NCI-H128 (cell line): ENCODE data around the gene NSD2.
A peak's percentile ranks its signal among the peaks of the same experiment; 100 is the strongest.

ENCODE experiments used
- DNase-seq: peaks from one replicate; lab custom pipeline; 2025; ENCODE audit not compliant: unreplicated experiment; lab: John Stamatoyannopoulos, UW

NSD2 gene

DNA sequence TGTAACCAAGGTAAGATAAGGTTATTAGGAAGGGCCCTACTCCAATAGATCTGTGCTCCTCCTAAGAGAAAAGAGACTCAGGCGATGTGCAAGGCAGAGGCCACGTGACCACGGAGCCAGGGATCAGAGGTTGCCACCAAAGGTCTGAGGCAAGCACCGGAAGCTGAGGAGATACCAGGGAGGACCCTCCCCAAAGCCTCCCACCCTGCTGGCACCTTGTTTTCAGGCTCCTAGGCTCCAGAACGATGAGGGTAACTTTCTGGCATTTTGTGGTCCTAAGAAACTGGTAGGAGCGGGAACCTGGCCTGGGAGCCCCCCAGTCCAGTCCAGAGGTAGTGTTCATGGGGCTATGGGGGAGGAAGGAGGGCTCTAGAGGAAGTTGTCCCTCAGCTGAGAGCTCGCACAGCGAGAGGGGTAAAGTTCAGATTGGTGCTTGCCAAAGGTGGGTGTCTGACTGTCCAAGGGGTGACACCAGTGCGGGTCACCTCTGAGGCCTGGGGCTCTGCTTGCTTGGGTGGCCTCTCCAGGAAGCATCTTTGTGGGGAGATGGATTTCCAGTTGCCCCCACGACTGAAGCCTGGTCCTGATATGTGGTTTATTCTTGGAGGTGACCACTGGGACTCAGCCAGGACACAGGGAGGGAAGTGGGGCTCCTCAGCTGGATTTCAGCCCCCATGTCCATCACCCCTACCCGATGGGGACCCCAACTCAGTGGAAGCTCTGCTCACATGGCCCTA lies 7.7 kb upstream of the NSD2 start:
- no peak for DNase-seq

DNA sequence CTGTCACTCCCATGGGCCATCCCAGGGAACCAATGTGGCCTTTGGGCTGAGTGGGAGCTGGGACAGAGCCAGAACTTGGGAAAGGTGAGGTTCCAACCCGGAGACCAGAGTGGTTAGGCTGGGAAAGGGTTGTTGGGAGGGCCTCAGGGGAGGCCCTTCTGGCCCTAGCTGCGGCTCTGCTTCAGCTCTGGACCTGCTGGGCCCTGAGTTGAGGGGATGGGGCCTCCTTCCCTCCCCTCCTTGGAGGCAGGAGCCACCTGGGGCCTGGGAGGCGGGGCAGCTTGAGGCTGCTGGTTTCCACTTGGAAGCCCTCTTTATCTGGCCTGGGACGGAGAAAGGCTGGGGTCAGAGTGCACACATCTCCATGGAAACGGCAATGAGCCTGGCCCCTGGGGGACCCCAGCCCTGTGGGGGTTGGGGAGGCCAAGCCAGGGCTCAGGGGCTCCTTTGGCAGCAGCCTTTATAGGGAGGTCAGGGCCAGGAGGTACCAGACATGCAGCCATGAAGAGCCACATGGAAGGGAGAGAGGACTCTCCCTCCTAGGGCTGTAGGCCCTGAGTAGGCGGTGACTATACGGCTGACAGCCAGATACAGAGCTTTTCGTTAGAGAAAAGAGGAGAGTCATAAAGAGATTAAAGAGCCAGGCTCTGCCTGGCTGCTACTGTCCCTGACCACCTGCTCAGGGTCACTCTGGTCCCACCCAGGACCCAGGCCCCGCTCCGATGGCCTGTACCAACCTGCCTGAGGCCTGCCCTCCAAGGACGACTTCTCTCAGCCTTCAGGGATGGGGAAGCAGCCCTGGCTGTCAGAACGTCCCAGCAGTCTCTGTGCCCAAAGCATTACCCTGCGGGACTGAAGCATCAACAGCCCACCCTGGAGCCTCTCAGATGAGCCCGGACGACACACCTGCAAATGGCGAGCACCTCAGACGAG lies 6.9 kb upstream of the NSD2 start:
- DNase-seq, result no peak

DNA sequence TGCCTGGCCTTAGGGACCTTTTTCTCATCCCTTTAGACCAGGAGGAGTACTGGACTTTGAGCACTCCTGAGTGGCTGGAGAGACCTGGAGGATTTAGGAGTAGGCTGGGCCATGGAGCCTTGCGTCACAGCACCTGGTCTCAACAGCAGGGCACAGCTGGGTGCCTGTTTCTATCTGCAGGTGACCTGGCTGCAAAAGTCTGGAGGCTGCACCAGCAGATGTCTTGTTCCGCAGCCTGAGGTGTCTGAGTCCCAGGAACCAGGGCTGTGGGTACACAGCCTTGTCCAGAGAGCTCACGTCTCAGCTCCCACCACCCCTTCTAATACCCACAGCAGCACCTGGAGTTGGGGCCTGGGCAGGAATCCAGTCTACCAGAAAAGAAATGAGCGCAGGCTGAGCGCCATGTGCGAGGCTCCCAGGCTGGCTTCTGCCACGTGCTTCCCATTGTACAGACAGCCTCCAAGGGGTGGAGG lies 5.0 kb upstream of the NSD2 start:
- DNase-seq, result no peak

DNA sequence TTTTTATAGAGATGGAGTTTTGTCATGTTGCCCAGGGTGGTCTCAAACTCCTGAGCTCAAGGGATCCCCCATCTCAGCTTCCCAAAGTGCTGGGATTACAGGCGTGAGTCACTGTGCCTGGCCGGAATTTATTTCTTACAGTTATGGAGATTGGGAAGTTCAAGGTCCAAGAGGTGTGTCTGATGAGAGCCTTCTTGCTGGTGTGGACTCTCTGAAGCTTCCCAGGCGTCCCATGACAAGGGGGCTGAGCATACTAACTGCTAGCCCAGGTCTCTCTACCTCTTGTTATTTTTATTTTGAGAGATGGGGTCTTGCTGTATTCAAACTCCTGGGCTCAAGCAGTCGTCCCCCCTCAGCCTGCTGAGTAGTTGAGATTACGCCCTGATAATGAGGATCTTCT lies 2.9 kb upstream of the NSD2 start:
- no peak for DNase-seq

DNA sequence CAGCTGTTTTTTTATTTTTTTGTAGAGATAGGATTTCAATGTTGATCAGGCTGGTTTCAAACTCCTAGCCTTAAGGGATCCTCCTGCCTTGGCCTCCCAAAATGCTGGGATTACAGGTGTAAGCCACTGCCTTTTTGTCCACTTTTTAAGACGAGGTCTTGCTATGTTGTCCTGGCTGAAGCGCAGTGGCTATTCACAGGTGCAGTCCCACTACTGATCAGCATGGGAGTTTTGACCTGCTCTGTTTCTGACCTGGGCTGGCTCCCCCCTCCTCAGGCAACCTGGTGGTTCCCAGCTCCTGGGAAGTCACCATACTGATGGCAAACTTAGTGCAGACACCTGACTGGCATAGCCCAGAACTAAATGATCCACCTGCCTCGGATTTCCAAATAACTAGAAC lies 2.3 kb upstream of the NSD2 start:
- no peak for DNase-seq

DNA sequence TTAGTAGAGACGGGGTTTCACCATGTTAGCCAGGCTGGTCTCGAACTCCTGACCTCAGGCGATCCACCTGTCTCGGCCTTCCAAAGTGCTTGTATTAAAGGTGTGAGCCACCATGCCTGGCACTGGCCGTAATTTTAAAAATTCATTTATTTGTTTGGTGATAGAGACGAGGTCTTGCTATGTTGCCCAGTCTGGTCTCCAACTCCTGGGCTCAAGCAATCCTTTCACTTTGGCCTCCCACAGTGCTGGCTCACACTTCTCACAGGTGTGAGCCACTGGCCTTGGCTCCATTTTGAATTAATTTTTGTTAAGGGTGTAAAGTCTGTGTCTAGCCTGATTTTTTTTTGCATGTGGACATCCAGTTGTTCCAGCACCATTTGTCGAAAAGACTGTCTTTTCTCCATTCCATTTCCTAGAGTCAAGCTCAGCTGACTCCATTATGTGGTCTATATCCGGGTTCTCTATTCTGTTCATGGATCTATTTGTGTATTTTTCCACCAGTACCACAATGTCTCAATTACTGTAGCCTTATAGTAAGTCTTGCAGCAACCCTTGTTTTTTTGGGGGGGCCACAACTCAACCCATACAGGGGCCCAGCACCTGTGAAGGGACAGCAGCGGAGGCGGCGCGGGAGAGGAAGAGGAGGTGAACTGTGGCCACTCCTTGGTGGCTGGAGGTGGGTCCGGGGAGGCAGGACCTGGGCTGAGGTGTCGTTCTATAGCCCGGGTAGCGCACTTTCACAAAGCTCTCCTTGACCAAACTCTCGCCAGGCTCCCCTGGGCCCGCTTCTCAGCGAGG lies 1.5 kb upstream of the NSD2 start:
- DNase-seq, result no peak

DNA sequence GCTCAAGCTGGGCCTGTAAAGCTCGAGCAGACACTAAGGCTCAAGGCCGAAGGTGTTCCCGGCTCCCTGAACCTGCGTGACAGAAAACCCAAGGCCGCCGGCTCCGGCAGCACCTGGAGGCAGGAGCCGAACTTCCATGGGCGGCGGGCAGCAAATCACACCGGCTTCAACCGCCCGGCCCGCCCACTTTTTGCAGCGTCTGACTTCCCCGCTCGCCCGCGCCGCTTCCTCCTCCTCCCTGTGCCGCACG lies 940 bp upstream of the NSD2 start:
- peak; percentile 32 for DNase-seq

DNA sequence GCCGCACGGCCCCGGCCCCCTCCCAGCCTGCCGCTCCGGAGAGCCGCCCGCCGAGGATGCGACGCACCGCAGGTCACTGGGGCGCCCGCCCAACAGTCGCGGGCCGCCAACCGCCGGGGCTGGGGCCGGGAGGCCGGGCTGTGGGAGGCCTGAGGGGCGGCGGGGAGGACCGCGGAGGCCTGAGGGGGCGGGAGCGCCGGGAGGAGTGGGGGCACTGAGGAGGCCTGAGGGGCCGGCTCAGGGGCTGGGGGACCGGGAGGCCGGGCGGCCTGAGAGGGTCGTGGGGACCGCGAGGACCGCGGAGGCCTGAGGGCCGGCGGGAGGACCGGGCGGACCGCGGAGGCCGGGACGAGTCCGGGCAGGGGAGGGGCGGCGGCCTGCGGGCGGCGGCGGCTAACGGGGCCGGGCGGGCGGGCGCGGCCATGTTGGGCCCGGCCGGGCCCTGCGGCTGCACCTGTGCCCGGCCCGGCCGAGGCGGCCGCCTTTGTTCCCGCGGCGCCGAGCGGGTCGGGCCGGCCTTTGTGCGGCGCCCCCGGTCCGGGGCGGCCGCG lies 353 bp downstream of the NSD2 start:
- no peak for DNase-seq

DNA sequence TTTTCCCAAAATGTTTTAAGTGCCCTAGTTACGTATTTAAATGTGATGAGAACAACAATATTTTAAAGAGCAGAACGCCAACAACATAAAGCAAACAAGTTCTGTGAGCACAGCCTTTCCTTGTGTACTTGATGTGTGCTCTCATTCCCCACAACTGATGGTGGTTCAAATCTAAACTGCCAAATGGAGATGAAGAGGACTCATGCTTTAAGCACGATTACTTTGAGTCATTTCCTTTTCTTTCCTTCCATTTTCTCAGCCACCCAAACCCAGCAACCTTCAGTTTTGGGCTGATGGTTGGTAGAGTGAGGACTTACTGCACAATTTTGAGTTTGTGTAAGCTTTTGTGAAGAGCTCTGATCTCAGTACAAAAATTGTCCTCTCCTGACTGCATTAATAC lies 1.7 kb downstream of the NSD2 start:
- no peak for DNase-seq

DNA sequence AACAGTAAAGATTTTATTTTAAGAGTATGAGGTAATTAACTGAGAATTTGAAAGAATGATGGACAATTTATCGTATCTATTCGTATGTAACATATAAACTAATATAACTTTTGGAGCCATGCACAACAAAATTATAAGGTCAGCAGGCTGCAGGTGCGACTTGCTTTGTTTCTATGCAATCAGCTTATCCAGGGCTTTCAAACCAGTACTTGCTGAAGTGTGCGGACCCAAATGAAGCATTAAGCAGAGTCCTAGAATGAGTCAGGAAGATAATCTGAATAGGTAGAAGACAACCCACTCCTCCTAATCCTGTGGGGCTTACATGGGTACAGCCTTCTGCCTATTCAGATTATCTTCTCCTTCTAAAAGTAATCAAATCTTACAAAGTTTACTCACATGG lies 2.1 kb downstream of the NSD2 start:
- DNase-seq, result no peak

DNA sequence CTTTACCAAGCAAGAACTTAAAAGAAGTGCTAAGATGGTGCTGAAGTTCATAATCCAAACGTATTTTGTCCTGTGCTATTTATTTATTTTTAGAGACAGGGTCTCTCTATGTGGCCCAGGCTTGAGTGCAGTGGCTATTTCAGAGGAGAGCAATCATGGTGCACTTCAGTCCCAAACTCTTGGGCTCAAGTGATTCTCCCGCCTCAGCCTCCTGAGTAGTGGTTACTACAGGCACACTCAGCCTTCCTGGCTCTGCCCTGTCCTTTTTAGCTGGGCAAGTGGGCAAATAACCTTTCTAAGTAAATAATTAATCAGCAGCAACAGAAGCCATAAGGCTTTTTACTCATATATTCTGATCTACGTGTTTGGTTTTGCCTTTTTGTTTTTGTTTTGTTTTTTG lies 2.6 kb downstream of the NSD2 start:
- DNase-seq, result no peak

DNA sequence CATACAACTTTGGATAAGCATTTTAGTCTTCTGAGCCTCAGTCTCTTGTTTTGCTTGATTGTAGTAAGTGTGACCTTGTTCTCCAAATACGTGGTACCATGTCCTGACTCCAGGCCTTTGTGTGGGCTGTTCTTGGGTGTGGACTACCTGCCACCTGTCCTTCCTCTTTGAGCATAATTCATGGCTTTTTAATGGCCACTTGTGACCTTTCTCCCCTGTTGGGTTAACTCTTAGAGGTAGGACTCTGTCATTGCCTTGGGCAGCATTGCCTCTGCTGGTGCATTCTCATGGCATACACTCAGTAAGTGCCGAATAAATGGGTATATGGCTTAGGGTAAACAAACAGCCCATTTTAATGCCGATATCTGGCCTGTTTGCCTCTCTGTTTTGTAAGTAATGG lies 3.0 kb downstream of the NSD2 start:
- DNase-seq, result no peak

DNA sequence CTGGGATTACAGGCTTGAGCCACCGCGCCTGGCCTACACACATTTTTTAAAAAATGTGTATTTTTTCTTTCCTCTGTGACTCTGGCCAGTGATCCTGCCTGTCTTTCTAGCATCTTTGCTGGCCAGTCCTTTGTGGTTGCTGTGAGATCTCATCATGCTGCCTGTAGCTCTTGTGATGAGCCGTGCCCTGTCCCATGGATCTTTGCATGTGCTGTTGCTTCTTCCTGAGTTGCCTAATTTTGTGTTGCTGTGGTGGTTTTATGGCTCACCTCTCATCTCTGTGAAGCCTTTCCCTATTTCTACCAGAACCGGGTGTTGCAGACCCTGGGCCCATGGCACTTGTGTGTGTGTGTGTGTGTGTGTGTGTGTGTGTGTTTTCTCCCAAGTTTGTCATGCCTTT lies 8.3 kb downstream of the NSD2 start:
- no peak for DNase-seq

DNA sequence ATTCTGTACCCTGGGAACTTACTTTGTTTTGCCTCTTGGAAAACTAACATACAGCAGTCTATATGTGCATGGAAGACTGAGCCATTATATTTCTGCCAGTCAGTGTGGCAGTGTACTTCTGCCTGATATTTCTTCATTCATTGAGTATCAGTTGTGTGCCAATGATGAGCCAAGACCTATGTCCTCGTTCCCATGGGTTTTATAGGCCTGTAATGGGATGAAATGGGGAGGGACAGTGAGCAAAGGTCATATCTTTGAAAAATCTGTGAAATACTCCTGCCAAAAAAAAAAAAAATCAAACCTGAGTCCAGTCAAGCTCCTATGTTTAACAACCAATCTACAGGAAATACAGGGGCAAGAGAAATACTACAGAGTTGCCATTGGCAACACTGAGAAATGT lies 9.1 kb downstream of the NSD2 start:
- no peak for DNase-seq

DNA sequence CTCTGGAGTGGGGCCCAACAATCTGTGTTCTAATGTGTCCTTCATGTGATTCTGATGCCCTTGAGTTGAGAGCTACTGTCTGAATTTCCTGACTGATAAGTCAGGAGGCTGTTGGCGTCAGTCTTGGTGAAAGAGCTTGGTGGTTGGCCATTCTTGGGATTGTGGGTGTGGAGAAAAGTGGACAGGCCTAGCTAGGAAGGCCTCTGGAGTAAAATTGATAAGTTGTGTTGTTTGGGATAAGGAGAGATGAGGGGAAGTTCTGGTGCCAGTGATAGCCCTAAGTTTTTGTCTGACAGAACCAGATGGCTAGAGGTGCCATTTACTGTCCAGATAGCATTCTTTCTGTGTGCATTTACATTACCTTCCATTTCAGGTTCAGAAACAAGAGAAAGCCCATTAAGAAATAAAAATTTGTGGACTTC lies 11.7 kb downstream of the NSD2 start:
- no peak for DNase-seq

DNA sequence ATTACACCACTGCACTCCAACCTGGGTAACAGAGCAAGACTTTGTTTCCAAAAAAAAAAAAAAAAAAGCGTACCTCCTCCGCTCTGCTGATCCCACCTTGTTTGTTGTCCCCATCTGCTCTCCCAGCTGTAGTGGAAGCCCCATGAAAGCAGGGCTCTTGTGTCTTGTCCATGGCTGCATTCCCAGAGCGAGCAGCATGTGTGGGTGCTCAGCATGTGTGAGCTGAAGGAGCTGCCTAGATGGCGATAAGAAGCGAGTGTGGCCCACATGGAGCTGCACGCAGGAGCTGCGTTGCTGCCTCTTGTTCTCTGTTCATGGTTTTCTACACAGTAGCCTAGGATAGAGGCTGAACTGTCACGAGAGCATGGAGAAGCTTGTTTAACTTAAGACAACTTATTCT lies 12.4 kb downstream of the NSD2 start:
- DNase-seq, result no peak

DNA sequence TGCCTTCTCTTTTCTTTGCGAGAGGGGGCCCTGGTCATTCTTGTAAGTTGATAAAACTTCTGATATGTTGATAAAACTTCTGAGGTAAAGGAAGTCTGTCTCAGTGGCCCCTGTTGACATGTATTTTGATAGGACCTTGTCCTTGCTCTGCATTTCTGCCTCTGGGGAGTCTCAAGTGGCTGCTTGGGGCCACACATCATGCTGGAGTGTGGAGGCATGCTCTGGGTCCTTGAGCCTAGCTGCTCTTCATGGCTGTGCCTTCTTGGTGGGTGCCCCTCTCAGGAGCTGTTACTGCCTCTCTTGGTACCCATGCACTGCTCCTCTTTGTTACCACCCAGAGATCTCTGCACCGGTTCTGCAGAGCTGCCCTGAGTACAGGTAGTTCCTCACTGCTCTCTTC lies 14.2 kb downstream of the NSD2 start:
- DNase-seq, result no peak

DNA sequence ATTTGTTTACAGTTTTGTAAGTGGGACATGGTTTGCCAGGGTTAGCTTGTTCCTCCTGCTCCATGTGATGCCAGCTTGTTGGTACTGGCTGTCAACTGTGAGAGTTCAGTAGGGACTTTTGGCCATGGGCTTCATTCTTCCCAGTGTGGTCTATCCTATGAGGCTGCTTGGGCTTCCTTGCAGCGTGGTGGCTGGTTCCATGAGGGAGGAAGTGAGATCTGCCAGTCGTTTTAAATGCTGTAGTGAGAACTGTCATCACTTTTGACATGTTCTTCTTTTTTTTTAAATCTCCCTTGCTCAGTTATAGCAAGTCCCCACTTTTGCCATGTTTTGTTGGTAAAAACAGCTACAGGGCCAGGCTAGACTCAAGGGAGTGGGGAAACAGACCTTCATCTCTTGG lies 15.9 kb downstream of the NSD2 start:
- no peak for DNase-seq

DNA sequence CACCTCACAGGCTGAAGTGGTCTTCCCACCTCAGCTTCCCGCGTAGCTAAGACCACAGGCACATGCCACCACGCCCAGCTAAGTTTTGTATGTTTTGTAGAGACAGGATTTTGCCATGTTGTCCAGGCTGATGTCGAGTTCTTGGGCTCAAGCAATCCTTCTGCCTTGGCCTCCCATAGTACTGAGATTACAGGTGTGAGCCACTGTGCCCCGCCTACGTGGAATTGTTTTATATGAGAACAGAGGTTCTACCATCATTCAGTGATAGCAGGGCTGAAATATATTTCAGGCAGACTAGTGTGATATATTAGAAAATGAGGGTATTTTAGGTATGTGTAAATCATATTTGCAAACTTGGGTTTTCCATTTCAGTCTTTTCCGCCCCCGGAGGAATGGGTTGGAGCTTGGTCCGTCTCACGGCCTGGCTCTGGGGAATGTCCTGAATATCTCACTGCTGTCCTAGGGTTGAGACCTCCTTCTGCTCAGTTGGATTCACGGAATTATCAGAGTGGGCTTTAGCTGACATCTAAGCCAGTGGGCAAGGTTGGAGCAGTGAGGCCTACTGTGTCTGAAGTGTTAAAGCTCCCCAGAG lies 19.9 kb downstream of the NSD2 start:
- DNase-seq, result no peak

DNA sequence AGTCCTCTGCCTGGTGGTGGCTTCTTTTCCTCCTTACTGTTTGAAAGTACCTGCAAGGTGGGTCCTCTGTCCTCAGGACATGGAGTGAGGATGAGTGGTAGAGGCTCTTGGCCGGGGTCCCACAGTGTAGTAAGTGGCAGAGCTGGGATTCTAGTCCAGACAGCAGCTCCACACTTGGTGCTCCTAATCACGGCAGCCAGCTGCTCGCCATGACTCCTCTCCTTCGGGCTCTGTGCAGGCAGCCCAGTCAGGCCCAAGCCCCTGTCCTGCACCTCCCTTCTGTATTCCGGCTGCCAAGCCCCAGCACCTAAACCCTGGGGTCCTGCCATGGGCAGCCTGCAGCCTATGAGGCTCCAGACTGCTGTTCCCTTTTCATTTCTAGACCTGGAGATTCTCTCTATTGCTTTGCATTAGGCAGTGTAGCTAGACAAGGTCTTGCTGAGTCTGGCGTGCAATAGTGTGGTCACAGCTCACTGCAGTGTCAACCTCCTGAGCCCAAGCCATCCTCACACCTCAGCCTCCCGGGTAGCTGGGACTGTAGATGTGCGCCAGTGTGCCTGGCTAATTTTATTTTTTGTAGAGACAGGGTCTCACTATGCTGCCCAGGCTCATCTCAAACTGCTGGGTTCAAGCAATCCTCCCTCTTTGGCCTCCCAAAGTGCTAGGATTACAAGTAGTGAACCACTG lies 24.9 kb downstream of the NSD2 start:
- DNase-seq, result no peak

DNA sequence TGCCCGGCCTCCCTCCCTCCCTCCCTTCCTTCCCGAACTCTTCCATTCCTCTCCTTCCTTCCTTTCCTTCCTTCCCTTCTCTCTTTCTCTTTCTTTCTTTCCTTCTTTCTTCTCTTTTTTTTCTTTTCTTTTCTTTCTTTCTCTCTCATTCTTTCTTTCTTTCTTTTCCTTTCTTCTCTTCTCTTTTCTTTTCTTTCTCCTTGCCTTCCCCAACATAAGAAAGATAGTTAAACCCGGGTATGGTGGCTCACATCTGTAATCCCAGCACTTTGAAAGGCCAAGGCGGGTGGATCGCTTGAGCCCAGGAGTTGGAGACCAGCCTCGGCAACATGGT lies 25.4 kb downstream of the NSD2 start:
- no peak for DNase-seq
